GM19452 (cell line): ENCODE data around the gene SRGAP3.

Experiments used
- ATAC-seq: cut with Tn5 transposase; IDR thresholded peaks from one replicate; pipeline ENCODE4 v1.9.1; 2021; ENCODE audit not compliant: unreplicated experiment

Gene SRGAP3

DNA sequence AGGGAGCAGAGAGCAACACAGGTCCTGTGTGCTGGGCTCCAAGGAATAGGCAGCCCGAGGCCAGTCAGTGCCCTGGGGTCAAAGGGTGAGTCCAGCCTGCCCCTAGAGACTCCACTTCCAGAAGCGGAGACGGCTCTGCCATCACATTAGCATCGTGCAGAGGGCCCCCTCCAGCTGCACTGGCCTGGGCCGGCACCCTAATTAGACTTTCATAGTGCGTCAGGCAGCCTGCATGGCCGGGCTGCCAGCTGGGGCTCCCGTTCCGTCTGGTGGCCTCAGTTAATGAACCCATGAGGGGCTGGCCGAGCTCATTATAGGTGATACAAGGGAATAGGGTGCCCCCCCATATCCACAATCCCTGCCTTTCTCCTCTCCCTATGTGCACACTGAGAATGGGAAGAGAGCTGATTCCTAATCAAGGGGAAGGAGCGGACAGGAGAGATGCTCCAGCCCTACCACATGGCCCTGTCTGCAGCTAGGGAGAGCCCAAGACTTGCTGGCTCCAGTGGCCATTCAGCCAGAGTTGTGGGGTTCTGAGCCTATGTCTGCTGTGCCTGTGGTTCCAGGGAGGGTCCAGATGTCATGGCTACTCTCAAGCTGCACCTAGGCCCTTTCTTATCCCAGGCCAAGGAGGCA lies 128.0 kb downstream of the SRGAP3 start:
- ATAC-seq, result no peak

DNA sequence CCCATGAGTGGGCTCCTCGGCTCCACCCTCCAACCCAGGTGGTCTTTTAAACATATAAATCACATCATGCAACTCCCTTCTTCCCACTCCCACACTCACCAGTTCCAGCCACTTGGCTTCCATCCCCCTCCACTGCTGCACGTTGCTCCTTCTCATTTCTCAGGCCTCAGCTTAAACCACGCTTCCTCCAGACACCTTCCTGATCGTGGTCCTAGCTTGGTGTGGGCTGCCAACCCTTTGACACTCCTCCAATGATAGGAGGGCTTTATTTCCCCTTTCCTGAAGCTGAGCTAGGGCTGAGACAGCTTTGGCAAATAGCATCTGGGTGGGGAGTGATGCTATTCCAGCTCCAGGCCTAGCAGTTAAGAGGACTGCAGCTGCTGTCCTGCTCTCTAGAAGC lies 130.1 kb downstream of the SRGAP3 start:
- ATAC-seq, result no peak

DNA sequence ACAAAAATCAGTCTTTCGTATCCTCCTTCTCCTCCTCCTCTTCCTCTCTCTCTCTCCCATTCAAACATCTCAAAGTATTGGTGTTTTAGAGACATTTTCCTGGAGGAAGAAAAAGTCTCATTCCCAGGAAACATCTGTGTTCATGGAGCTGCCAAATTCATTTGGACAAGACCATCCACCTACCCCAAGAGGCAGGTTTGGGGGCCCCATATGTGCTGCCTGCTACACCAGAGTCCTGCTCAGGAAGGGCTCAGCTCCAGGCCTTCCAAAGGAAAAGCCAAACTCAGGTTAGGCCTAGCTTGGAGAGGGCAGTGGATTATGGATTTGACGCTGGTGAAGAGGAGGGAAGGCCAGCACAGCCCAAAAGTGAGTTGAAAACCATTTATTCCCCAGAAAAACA lies 131.2 kb downstream of the SRGAP3 start:
- no peak for ATAC-seq

DNA sequence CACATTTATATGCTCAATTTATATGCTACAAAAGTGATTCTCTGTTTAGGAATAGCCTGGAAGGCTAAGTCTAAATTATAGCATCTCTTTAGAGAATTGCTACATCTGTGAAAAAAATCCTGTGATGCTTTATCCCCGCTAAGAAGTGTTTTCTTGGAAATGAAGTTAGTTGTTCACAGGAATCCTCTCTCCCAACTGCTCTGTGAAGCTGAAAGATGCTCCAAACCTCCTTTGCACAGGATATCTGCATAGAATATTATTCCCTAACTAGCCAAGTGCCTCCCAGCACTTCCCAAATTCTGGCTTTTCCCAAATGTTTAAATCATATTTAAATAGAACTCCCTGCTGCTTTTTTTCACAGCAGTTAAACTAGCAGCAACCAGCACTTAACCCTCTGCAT lies 132.2 kb downstream of the SRGAP3 start:
- ATAC-seq, result no peak

DNA sequence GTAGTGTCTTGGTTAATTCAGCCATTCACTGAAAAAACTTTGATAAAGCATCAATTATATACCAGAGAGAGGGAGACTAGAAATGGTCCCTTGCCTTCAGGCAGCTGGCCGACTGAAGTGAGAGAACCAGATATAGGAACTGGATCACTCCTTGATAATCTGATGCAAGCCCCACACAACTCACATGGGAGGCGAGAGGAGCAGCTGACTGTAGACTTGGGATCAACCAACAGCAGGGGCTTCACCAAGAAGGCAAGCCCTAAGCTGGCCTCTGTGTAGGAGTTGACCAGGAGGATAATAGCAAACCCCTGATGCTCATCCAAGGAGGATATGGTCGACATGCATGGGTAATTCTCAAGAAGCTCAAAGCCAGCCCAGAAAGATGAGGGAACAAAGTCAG lies 133.1 kb downstream of the SRGAP3 start:
- ATAC-seq, result no peak

DNA sequence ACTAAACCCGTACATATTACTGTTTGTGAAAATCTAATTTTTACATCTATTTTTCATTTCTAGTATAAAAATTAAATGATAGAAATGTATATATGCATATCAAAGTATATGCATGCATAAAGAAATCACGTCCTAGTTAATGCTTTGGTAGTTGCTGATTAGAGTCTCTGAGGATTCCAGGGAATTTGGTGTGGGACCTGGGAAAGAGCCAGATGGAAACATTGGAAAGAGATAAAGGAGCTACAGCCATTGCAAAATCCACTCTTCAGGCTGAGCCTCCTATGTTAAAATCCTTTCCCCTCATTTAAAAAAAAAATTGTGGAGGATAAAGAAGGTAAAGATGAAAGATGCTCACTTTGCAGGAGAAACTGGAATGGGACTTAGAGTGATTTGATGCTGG lies 134.1 kb downstream of the SRGAP3 start:
- no peak for ATAC-seq

DNA sequence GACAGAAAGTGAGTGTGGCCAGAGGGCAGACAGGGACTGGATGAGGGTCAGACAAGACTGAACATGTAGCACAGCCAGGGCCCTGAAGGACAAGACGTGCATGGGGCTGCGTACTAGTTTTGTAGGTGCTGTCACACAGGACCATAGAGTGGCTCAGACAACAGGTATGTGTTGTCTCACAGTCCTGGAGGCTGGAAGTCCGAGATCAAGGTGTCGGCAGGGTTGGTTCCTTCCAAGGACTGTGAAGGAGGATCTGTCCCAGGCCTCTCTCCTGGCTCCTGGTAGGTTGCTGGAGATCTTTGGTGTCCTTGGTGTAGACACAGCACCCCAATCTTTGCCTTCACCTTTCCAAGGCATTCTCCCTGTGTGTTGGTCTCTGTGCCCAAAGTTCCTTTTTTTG lies 136.4 kb downstream of the SRGAP3 start:
- no peak for ATAC-seq

DNA sequence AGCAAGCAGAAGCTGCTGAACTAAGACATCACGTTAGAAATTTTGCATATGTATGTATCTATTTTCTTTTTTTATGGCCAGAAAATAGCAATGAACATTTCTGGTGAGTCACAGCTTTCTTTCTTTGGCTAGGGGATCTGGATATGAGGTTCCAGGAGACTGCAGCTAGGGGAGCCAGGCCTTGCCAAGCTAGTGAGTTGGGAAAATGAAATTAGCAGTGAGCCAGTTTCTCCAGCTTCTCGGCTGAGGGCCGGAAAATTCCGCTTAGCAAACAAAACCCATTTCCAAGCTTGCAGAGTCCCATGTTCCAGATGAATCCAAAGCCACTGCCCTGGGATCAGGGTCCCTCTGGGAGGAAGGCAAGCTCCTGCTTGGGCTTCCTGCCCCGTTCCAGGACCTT lies 137.6 kb downstream of the SRGAP3 start:
- ATAC-seq, result no peak

DNA sequence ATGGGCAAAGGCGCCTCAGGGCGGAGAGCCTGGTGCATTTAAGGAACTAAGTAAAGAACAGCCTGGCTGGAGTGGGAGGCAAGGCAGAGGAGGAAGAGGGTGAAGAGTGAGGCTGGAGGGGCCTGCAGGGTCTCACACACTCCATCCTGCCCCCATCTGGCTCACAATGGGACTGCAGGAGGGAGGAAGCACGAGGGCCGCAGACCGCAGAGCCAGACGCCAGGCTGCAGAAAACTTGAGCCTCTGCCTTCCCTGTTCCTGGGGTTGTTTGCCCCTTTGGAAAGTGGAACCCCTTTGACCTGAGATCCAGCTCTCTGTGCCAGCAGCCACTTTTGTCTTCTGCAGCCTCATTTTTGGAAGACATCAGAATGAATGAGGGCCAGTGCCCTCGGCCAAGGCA lies 138.0 kb downstream of the SRGAP3 start:
- ATAC-seq, result no peak

DNA sequence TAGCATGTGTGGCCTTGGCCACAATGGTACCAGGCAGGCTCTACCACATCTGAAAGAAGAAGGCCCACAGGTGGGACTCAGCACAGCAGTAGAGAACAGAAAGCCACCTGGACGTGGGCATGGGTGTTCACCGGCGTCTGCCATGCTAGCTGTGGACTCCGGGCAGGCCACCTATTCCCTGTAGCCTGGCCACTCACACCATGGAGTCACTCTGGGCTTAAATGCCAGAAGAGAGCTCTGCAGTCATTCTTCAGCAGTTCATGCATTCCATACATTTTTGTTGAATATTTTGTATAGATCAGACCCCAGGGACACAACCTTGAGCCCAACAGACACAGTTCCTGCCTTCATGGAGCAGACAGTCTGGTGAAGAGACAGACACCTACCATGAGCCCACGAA lies 138.6 kb downstream of the SRGAP3 start:
- ATAC-seq, result no peak

DNA sequence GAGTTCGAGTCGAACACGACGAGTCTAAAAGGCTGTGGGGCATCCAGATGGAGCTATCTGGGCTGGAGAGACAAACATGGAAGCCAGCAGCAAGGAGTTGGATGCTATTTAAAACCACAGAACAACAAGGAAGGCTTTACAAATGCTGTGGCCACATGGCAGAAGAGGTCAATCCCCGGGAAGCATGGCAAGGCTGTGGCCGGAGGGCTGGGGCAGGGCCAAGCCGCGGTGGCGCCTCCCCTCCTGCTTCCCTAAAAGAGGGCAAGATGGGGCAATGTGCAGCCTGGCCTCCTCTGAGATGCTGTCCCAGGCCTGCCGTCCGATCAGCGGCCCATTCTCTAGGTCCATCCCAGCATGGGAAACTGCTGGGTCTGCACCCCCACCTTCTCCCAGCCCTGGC lies 139.1 kb downstream of the SRGAP3 start:
- no peak for ATAC-seq

DNA sequence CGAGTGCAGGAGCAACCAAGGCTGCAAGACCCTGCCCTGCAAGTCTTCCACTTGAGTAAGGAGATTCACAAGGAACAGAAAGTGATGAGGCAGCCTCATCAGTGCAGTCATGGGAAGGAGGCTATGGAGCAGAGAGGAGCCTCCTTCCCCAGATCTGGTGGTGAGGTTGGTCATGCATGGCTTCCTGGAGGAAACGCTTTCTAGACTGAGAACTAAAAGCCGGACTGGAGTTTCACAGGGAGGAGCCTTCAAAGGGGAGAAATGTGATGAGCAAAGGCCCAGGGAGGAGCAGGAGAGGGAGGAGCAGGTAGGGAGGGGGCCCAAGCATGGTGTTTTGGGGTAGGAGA lies 139.9 kb downstream of the SRGAP3 start:
- no peak for ATAC-seq

DNA sequence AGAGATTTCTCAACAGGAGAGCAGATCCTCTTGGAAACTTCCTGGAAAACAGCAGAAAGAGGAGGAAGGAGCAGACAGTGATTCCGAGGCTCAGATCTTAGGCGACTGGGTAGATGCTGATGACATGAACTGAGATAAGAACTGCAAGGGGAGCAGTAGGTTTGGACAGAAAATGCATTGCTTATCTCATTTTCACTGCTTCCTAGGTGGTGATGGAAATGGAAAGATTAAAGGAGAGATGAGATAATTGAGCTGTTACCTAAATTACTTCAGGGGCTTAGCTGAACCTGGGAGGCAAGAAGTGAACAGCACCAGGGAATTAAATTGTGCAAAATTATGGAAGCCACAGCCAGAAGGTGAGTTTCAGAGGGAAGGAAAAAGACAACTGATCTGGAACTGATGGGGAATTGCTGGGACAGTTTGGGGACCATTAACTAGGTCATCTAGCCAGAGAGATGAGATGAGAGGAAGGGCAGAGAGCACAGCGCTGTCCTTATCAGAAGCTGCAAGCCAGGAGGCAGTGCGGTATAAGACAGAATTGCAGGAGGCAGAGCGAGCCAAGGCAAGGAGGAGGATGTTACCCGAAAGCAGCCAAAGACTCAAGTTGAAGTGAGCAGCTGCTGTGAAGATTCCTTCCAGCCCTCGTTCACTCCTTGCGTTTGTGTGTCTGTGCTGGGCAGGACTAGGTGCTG lies 140.4 kb downstream of the SRGAP3 start:
- no peak for ATAC-seq

DNA sequence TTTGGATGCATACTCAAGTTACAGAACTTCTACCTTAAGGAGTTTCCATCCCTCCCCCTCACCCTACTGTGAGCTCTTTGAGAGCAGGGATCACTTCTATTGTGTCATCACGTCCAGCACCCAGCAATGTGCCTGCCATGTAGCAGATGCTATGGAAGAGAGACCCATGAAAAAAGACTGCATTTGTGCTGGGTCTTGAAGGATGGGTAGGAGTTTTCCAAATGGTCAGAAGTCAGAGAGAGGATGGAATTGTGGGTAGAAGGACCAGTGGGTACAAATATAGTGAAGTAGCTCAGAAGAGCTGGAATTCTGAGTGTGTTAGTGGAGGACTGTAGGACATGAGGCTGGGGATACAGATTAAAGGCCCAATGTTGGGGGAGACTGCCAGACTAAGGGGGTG lies 141.7 kb downstream of the SRGAP3 start:
- ATAC-seq, result no peak

DNA sequence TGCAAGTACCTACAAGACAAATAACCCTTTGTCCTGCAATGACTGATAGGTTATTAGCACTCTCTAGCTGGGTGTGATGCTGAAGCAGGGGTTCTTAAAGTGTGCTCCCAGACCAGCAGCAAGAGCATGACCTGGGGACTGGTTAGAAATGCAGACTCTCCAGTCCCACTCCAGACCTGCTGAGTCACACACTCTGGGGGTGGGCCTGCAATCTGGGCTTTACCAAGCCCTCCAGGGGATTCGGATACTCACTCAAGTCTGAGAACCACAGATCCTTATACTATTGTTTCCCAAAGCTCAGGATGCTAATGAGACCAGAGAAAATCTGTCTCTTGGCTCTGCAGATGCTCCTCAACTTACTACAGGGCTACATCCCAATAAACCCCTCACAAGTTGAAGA lies 144.0 kb downstream of the SRGAP3 start:
- ATAC-seq, result no peak

DNA sequence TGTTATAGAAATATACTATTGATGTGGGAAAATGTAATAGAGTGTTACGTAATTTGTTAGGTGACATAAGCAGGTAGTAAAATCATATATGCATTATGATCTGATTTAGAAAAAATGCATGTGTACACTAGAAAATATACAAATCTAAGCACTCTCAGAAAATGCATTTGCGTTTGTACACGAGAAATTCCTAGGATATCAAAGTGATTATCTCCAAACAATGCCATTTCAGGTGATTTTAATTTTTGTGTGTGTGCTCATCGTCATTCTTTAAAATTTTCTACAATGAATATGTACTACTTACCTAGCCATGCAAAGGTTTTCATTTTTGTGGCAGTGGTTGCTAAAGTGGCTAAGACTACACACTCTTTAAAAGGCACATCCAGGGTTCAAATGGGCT lies 145.3 kb downstream of the SRGAP3 start:
- ATAC-seq, result no peak

DNA sequence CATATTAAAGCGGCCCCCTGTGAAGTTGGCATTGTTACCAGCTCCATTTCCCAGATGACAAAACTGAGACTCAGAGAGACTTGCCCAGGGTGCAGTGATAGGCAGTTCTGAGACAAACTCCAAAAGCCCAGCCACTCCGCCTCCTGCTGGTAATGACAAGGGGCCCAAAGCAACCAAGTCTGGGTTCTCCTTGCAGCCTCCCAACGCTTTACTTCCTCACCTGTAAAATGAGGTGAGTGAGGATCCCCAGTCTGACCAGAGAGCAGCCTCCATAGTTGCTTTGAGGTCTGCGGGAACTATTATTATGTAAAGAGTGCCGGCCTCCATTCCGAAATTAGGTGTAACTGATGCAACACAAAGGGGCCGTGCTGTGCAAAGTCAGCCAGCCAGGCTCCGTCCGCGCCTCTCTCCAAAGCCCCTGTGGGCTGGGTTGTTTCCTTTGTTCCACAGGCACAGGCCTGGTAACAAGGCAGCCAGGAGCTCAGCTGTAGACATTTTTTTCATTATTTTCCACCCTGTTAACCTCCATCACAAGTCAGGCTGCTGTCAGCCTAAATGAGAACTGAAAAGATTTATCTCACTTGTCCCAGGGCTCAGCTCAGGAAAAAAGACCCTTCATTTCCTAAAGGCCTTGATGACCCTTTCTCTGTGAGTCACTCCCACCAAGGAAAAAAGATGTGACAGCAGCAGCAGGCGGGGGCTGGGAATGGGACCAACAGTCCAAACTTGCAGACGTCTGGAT lies 147.0 kb downstream of the SRGAP3 start:
- no peak for ATAC-seq

DNA sequence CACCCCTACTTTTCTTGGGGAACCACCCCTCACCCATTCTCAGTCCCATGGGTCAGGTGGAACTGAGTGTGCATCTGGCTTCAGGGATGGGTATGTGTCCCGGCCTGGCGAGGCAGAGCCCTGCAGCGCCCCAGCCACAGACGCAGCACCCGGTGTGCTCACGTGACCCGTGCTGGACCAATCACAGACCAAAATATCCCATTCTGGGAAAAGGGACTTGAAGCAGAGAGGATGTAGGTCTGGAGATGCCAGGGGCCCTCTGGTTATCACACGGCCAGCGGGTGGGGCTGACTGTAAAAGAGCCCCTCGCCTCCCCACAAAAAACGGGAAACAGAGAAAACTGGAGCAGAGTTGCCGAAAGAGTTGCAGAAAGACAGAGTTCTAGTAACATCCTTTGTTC lies 148.2 kb downstream of the SRGAP3 start:
- no peak for ATAC-seq

DNA sequence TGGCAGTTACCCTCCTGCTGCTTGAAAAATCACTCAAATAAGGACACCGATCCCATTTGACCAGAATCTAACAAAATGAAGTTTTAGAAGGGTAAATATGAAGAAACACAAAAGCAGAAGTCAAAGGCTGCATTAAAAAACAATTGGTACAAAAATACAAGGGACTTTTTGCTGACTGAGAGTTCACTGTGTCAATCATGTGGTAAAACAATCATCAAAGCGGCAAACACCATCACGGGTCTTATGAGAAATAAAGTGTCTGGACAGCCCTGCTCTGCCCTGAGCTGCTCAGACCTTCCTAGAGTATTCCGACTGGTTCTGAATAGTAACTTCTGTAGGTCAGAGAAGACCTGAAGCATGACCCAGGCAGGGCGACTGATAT lies 148.9 kb downstream of the SRGAP3 start:
- no peak for ATAC-seq

DNA sequence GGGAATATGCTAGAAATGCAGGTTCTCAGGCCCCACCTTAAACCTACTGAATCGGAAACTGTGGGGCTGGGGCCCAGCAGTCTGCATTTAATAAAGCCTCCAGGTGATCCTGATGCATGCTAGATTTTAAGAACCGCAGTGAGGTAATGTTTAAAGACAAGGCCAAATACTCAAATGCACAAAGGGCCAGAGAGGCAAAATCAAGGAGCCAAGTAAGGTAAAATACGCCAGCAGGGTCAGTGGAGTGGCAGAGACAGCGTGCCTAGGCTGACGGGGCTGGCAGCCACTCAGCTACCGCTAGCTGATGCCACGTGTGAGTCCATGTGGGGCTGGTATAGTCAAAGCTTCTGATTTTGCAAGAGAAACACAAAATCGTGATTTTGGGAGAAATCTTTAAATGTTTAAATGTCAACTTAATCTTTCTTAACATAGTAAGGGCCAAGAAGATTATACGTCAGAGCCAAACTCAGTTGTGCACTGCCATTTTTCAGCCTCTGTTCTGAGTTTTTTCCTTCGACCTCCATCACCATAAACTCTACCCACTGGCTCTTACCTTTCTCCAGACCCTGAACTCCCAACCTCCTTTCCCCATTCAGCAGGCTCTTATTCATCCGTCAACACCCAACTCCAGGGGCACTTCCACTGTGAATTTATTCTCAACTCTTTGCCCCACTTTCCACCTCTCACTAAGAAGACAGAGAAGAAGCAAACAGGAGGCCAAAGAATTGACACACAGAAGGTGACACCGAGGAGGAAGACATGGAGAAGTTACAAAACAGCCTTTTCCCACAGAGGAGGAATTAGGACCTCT lies 149.5 kb downstream of the SRGAP3 start:
- ATAC-seq, result no peak

DNA sequence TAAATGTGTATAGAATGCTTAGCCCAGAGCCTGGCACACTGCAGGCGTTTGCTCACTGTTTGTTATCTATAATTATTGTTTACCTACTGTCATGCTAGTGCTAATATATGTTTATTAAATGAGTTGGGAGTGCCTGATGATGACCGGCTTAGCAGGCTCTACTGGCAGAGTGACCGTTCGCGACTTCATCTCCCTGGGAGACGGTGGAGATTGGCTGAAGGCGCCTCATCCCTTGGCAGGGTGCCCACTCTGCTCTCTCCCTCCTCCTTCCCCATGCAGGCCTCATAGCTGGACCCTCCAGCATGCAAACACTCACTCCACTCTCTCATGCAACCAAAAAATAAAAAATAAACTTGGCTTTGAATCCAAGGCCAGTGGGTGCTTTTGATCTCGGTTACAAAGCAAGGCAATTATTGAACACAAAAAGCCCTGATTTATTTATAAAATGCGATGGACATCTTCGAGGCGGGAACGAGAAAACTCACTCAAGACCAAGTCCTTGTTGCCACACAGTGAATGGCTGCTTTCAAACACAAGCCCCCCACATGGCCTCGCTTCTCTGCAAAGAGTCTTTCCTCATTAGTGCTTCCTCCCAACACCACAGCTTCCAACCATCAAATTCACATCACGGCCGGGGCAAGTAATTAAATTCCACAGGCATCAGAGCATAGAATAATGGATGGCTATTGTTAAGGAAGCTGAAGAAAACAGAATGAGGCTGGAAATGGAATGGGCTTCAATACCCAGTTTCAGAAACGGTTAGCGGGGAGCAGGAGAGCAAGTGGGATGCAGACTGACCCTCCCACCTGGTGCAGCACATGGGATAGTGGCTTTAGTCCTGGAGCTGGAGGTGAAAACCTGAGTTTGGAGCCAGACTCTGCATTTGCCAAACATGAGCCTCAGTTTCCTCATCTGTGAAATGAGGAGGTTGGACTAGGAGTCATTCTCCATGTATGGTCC lies 150.4 kb downstream of the SRGAP3 start:
- no peak for ATAC-seq
